MCF 10A (cell line): ENCODE data around the gene GGTA1. TPM values are rescaled to one million over a fixed set of nuclear protein-coding genes. Genes with fewer than 3 reads are reported as not detected.

Experiments used
- BruUV-seq: library from RNA; stranded (reverse); fragments of 400-500 nt; replicated peaks from 2 replicates; lab custom pipeline; 2021; lab: Mats Ljungman, UMichigan
- CTCF ChIA-PET: fragments of 300-600 bp; sonication (Branson Sonifier 250); formaldehyde crosslinking; extraction: SDS; loops from one replicate; lab custom pipeline; 2021; ENCODE audit warnings: antibody characterized with exemption, inconsistent platforms; lab: Yijun Ruan, JAX
- POLR2A ChIA-PET: fragments of 300-600, 350-650 bp; sonication (Branson Sonifier 250); formaldehyde crosslinking; extraction: SDS; loops from one replicate; lab custom pipeline; 2020; ENCODE audit warnings: antibody characterized with exemption, inconsistent platforms; lab: Yijun Ruan, JAX
- DNase-seq: peaks from one replicate; pipeline ENCODE4 v3.0.0-alpha.2; 2018; ENCODE audit not compliant: unreplicated experiment
- H3K27ac Mint-ChIP-seq: one replicate; pipeline ENCODE4 v1.8.0; 2022; ENCODE audit warnings: mild to moderate bottlenecking, low read depth, mixed read lengths; ENCODE audit not compliant: unreplicated experiment
- H3K27me3 Mint-ChIP-seq: one replicate; pipeline ENCODE4 v1.8.0; 2022; ENCODE audit warnings: mixed read lengths; ENCODE audit not compliant: insufficient read depth, unreplicated experiment
- H3K36me3 Mint-ChIP-seq: one replicate; pipeline ENCODE4 v1.8.0; 2022; ENCODE audit warnings: mild to moderate bottlenecking, moderate library complexity, mixed read lengths; ENCODE audit not compliant: insufficient read depth, unreplicated experiment
- H3K4me1 Mint-ChIP-seq: one replicate; pipeline ENCODE4 v1.8.0; 2022; ENCODE audit warnings: mixed read lengths; ENCODE audit not compliant: insufficient read depth, unreplicated experiment
- H3K4me3 Mint-ChIP-seq: one replicate; pipeline ENCODE4 v1.8.0; 2022; ENCODE audit warnings: mild to moderate bottlenecking, moderate library complexity, mixed read lengths; ENCODE audit not compliant: unreplicated experiment
- H3K9me3 Mint-ChIP-seq: one replicate; pipeline ENCODE4 v1.8.0; 2022; ENCODE audit warnings: mixed read lengths; ENCODE audit not compliant: unreplicated experiment
- CTCF ChIP-seq: fragments of 200-600 bp; IDR thresholded peaks from one replicate; pipeline ENCODE4 v1.8.0; 2022; ENCODE audit warnings: antibody characterized with exemption, mild to moderate bottlenecking; ENCODE audit not compliant: unreplicated experiment
- intact Hi-C: fragments of 100-400 bp; cut with micrococcal nuclease; formaldehyde crosslinking; loops from 2 replicates; pipeline ENCODE4 v1.14.1; 2022
- total RNA-seq: library from RNA; stranded (reverse); gene quantifications from 2 replicates; pipeline ENCODE4 v1.2.3, GENCODE V29; 2022

Gene GGTA1
- total RNA-seq, 1 experiment from 2014 or later, result not detected

GRCh38 chr9:121483473-121484031, 16.1 kb downstream of the GGTA1 start:
- CTCF ChIA-PET, result interaction anchor here (0.6 kb wide), 1 partner anchor 22 kb away, joined by 3 read pairs; no protein-coding TSS in a partner anchor
- no peak for TF ChIP-seq CTCF
- no peaks in the 10 kb centered on the region for H3K4me1 Mint-ChIP-seq
- H3K36me3 Mint-ChIP-seq, result no peaks in the 10 kb centered on the region
- no peaks in the 10 kb centered on the region for H3K9me3 Mint-ChIP-seq
- no TSS peak for BruUV-seq
- H3K27ac Mint-ChIP-seq, result no peak overlapping the region
- H3K4me3 Mint-ChIP-seq, result no peak overlapping the region
- no peaks in the 10 kb centered on the region for H3K27me3 Mint-ChIP-seq
- no peak for DNase-seq
- POLR2A ChIA-PET, result no interaction called here
- intact Hi-C loops, result no loop called here

GRCh38 chr9:121483049-121483448, 16.6 kb downstream of the GGTA1 start:
- ChIA-PET POLR2A (no interaction called here), CTCF (interaction anchor here (0.6 kb wide), 1 partner anchor 21 kb away, joined by 3 read pairs; no protein-coding TSS in a partner anchor)
- H3K27ac Mint-ChIP-seq, result no peak overlapping the region
- H3K27me3 Mint-ChIP-seq, result no peaks in the 10 kb centered on the region
- no peaks in the 10 kb centered on the region for H3K4me1 Mint-ChIP-seq
- intact Hi-C loops, result no loop called here
- no peaks in the 10 kb centered on the region for H3K9me3 Mint-ChIP-seq
- peak; percentile 32 for DNase-seq
- BruUV-seq, result no TSS peak
- H3K36me3 Mint-ChIP-seq, result no peaks in the 10 kb centered on the region
- TF ChIP-seq CTCF, result no peak
- H3K4me3 Mint-ChIP-seq, result no peak overlapping the region

- H3K36me3 Mint-ChIP-seq, result no peaks in the 10 kb centered on the region
- no peak for TF ChIP-seq CTCF
- no peaks in the 10 kb centered on the region for H3K9me3 Mint-ChIP-seq
- intact Hi-C loops, result no loop called here
- peaks cover 22% of the 10 kb centered on the region for H3K27me3 Mint-ChIP-seq
- H3K27ac Mint-ChIP-seq, result no peak overlapping the region
- CTCF ChIA-PET, result interaction anchor here (0.5 to 0.7 kb wide), 2 partner anchors 204 to 406 kb away, joined by 4 read pairs; no protein-coding TSS in a partner anchor
- no peak overlapping the region for H3K4me3 Mint-ChIP-seq
- DNase-seq, result no peak
- POLR2A ChIA-PET, result no interaction called here
- no TSS peak for BruUV-seq
- no peaks in the 10 kb centered on the region for H3K4me1 Mint-ChIP-seq
Measured at GRCh38 chr9:121478816-121479676, 20.6 kb downstream of the GGTA1 start.

GRCh38 chr9:121476156-121476555, 23.5 kb downstream of the GGTA1 start:
- ChIA-PET CTCF (interaction anchor here (0.6 kb wide), 2 partner anchors 36 to 54 kb away, joined by 3 read pairs; no protein-coding TSS in a partner anchor), POLR2A (no interaction called here)
- Mint-ChIP-seq H3K4me3 (no peak overlapping the region), H3K27ac (no peak overlapping the region), H3K27me3 (peaks cover 45% of the 10 kb centered on the region), H3K9me3 (no peaks in the 10 kb centered on the region), H3K4me1 (peaks cover 5% of the 10 kb centered on the region), H3K36me3 (no peaks in the 10 kb centered on the region)
- BruUV-seq, result no TSS peak
- TF ChIP-seq CTCF, result no peak
- intact Hi-C loops, result no loop called here
- no peak for DNase-seq
